Measurements from ENCODE around the gene FAT4. TPM values are rescaled to one million over a fixed set of nuclear protein-coding genes. Genes with fewer than 3 reads are reported as not detected.

Gene FAT4
- total RNA-seq, 6 donors from 2014 or later: 11.3 to 26.9 (median 16.1) TPM

- 88 to 96% methylated on average over 2 of the region's 2 CpGs for WGBS, 2 donors
- Histone ChIP-seq H3K27me3 (no peaks in the 10 kb centered on the region), H3K9me3 (no peaks in the 10 kb centered on the region), H3K27ac (no peak overlapping the region), H3K4me1 (peaks cover 0 to 14% (median 8%) of the 10 kb centered on the region in 4 donors), H3K36me3 (no peaks in the 10 kb centered on the region), H3K4me3 (no peak overlapping the region)
- TF ChIP-seq POLR2A (IDR thresholded peaks at IDR 0.05) (no peak), EP300 (IDR thresholded peaks at IDR 0.05) (no peak)
- ATAC-seq (ENCODE audit: low FRiP score in 2 of 2): no peak
- no peak for DNase-seq
These were observed 16.4 kb downstream of the FAT4 start for GRCh38 chr4:125331116-125331515.

GRCh38 chr4:125334926-125335325 lies 20.2 kb downstream of the FAT4 start:
- Histone ChIP-seq H3K4me1 (peaks cover 0 to 12% (median 8%) of the 10 kb centered on the region in 4 donors), H3K9me3 (no peaks in the 10 kb centered on the region), H3K36me3 (no peaks in the 10 kb centered on the region), H3K27me3 (no peaks in the 10 kb centered on the region), H3K27ac (peak overlapping the region in 1 of 4 donors; percentile 22), H3K4me3 (no peak overlapping the region)
- DNase-seq: no peak
- no peak for TF ChIP-seq EP300 (IDR thresholded peaks at IDR 0.05)
- no peak for TF ChIP-seq CTCF (IDR thresholded peaks at IDR 0.05)
- no peak for TF ChIP-seq POLR2AphosphoS5 (IDR thresholded peaks at IDR 0.05)
- TF ChIP-seq POLR2A (IDR thresholded peaks at IDR 0.05): no peak
- no peak for ATAC-seq (ENCODE audit: low FRiP score in 2 of 2)
- 52 to 69% methylated on average over 1 of the region's 1 CpG for WGBS, 2 donors

GRCh38 chr4:125338814-125339213 lies 24.1 kb downstream of the FAT4 start:
- no peak for ATAC-seq (ENCODE audit: low FRiP score in 2 of 2)
- Histone ChIP-seq H3K36me3 (no peaks in the 10 kb centered on the region), H3K27me3 (no peaks in the 10 kb centered on the region), H3K4me1 (peaks cover 0 to 7% (median 5%) of the 10 kb centered on the region in 4 donors), H3K27ac (peak overlapping the region in 1 of 4 donors; percentile 42), H3K9me3 (no peaks in the 10 kb centered on the region), H3K4me3 (no peak overlapping the region)
- peak; percentile 13 to 56 for TF ChIP-seq POLR2AphosphoS5 (IDR thresholded peaks at IDR 0.05)
- TF ChIP-seq POLR2A (IDR thresholded peaks at IDR 0.05): no peak
- peak in 2 of 4 donors; percentile 75 to 79 for TF ChIP-seq EP300 (IDR thresholded peaks at IDR 0.05)
- TF ChIP-seq CTCF (IDR thresholded peaks at IDR 0.05): no peak
- no peak for DNase-seq
- WGBS, 2 donors: 54 to 70% methylated on average over 4 of the region's 4 CpGs

DNA sequence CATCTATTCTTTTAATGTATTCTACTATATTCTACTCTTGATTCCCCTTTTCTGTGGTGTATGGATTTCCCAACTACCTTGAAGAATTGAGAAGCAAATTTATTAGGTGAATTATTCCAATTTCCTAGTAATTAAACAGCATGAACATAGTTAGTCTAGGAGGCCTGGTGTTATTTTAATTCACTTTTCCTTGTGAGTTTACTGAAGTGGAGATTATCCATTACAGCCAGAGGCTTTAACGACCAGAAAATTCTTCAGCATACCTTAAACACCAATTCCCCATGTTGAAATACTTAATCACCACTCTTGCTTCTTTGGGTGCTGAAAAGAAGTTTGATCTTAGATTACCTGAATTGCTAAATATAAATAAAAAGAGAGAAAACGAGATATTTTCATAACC lies 29.4 kb downstream of the FAT4 start:
- Histone ChIP-seq H3K4me1 (no peaks in the 10 kb centered on the region), H3K36me3 (no peaks in the 10 kb centered on the region), H3K27me3 (no peaks in the 10 kb centered on the region), H3K9me3 (no peaks in the 10 kb centered on the region), H3K27ac (no peak overlapping the region), H3K4me3 (no peak overlapping the region)
- no peak for TF ChIP-seq CTCF (IDR thresholded peaks at IDR 0.05)
- no peak for TF ChIP-seq EP300 (IDR thresholded peaks at IDR 0.05)
- TF ChIP-seq POLR2A (IDR thresholded peaks at IDR 0.05): no peak
- TF ChIP-seq POLR2AphosphoS5 (IDR thresholded peaks at IDR 0.05): no peak
- DNase-seq (no peak), ATAC-seq (ENCODE audit: low FRiP score in 2 of 2) (no peak)
- WGBS, 2 donors: 75 to 86% methylated on average over 2 of the region's 2 CpGs

GRCh38 chr4:125346616-125347015 lies 31.9 kb downstream of the FAT4 start:
- Histone ChIP-seq H3K4me3 (no peak overlapping the region), H3K4me1 (no peaks in the 10 kb centered on the region), H3K27me3 (no peaks in the 10 kb centered on the region), H3K9me3 (no peaks in the 10 kb centered on the region), H3K27ac (no peak overlapping the region), H3K36me3 (no peaks in the 10 kb centered on the region)
- WGBS, 2 donors: 79 to 84% methylated on average over 4 of the region's 4 CpGs
- no peak for ATAC-seq (ENCODE audit: low FRiP score in 2 of 2)
- DNase-seq: no peak
- TF ChIP-seq EP300 (IDR thresholded peaks at IDR 0.05) (no peak), POLR2AphosphoS5 (IDR thresholded peaks at IDR 0.05) (no peak), CTCF (IDR thresholded peaks at IDR 0.05) (no peak), POLR2A (IDR thresholded peaks at IDR 0.05) (no peak)
